ENCODE results near the gene LDB2. TPM values are rescaled to one million over a fixed set of nuclear protein-coding genes. Genes with fewer than 3 reads are reported as not detected.

The LDB2 gene
- total and polyA plus RNA-seq, 2 of the 8 experiments (the other 6 are each of a cell fraction or from before 2014, with no cell fraction given): 57.0 to 140 TPM

- TF ChIP-seq, protein P1, sequence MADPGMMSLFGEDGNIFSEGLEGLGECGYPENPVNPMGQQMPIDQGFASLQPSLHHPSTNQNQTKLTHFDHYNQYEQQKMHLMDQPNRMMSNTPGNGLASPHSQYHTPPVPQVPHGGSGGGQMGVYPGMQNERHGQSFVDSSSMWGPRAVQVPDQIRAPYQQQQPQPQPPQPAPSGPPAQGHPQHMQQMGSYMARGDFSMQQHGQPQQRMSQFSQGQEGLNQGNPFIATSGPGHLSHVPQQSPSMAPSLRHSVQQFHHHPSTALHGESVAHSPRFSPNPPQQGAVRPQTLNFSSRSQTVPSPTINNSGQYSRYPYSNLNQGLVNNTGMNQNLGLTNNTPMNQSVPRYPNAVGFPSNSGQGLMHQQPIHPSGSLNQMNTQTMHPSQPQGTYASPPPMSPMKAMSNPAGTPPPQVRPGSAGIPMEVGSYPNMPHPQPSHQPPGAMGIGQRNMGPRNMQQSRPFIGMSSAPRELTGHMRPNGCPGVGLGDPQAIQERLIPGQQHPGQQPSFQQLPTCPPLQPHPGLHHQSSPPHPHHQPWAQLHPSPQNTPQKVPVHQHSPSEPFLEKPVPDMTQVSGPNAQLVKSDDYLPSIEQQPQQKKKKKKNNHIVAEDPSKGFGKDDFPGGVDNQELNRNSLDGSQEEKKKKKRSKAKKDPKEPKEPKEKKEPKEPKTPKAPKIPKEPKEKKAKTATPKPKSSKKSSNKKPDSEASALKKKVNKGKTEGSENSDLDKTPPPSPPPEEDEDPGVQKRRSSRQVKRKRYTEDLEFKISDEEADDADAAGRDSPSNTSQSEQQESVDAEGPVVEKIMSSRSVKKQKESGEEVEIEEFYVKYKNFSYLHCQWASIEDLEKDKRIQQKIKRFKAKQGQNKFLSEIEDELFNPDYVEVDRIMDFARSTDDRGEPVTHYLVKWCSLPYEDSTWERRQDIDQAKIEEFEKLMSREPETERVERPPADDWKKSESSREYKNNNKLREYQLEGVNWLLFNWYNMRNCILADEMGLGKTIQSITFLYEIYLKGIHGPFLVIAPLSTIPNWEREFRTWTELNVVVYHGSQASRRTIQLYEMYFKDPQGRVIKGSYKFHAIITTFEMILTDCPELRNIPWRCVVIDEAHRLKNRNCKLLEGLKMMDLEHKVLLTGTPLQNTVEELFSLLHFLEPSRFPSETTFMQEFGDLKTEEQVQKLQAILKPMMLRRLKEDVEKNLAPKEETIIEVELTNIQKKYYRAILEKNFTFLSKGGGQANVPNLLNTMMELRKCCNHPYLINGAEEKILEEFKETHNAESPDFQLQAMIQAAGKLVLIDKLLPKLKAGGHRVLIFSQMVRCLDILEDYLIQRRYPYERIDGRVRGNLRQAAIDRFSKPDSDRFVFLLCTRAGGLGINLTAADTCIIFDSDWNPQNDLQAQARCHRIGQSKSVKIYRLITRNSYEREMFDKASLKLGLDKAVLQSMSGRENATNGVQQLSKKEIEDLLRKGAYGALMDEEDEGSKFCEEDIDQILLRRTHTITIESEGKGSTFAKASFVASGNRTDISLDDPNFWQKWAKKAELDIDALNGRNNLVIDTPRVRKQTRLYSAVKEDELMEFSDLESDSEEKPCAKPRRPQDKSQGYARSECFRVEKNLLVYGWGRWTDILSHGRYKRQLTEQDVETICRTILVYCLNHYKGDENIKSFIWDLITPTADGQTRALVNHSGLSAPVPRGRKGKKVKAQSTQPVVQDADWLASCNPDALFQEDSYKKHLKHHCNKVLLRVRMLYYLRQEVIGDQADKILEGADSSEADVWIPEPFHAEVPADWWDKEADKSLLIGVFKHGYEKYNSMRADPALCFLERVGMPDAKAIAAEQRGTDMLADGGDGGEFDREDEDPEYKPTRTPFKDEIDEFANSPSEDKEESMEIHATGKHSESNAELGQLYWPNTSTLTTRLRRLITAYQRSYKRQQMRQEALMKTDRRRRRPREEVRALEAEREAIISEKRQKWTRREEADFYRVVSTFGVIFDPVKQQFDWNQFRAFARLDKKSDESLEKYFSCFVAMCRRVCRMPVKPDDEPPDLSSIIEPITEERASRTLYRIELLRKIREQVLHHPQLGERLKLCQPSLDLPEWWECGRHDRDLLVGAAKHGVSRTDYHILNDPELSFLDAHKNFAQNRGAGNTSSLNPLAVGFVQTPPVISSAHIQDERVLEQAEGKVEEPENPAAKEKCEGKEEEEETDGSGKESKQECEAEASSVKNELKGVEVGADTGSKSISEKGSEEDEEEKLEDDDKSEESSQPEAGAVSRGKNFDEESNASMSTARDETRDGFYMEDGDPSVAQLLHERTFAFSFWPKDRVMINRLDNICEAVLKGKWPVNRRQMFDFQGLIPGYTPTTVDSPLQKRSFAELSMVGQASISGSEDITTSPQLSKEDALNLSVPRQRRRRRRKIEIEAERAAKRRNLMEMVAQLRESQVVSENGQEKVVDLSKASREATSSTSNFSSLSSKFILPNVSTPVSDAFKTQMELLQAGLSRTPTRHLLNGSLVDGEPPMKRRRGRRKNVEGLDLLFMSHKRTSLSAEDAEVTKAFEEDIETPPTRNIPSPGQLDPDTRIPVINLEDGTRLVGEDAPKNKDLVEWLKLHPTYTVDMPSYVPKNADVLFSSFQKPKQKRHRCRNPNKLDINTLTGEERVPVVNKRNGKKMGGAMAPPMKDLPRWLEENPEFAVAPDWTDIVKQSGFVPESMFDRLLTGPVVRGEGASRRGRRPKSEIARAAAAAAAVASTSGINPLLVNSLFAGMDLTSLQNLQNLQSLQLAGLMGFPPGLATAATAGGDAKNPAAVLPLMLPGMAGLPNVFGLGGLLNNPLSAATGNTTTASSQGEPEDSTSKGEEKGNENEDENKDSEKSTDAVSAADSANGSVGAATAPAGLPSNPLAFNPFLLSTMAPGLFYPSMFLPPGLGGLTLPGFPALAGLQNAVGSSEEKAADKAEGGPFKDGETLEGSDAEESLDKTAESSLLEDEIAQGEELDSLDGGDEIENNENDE (IDR thresholded peaks at IDR 0.05; ENCODE audit: insufficient replicate concordance, low read length): no peak
- TF ChIP-seq RNF2 (IDR thresholded peaks at IDR 0.05; ENCODE audit: borderline replicate concordance, low read depth, low read length, missing control alignments, poor library complexity, severe bottlenecking): no peak
- TF ChIP-seq CBX8 (IDR thresholded peaks at IDR 0.05; ENCODE audit: borderline replicate concordance, low read depth, low read length): no peak
- no peak for TF ChIP-seq YY1 (IDR thresholded peaks at IDR 0.05; ENCODE audit: low read depth, low read length)
- TF ChIP-seq KDM1A (IDR thresholded peaks at IDR 0.05; ENCODE audit: borderline replicate concordance, low read length): no peak
- TF ChIP-seq RAD21 (IDR thresholded peaks at IDR 0.05 in 1 of 2, conservative IDR thresholded peaks at IDR 0.05 in 1 of 2; ENCODE audit: low read depth in 2 of 2, low read length in 2 of 2): no peak
- TF ChIP-seq SAP30 (IDR thresholded peaks at IDR 0.05; ENCODE audit: insufficient read depth, insufficient replicate concordance, low read length): no peak
- no peak for TF ChIP-seq HDAC6 (IDR thresholded peaks at IDR 0.05; ENCODE audit: low read depth, low read length)
- TF ChIP-seq SUZ12 (IDR thresholded peaks at IDR 0.05; ENCODE audit: low read length): no peak
- no peak for TF ChIP-seq SP4 (IDR thresholded peaks at IDR 0.05; ENCODE audit: low read length)
Measured at GRCh38 chr4:16591272-16591826, 307.1 kb downstream of the LDB2 start (continued).

Data from H1 (cell line).